Fibroblast of lung (primary cell): Measurements from ENCODE around the gene KLHL25. TPM values are rescaled to one million over a fixed set of nuclear protein-coding genes. Genes with fewer than 3 reads are reported as not detected.

Source experiments
- DNase-seq, 2 donors: peaks; one replicate each; pipeline versions ENCODE4 v3.0.0 to v3.0.0-alpha.2; 2010; ENCODE audit warnings: low read depth in 2 of 2
- H2AFZ ChIP-seq: 2 replicates; pipeline ENCODE4 v1.5.1; 2012; ENCODE audit warnings: low read length, control low read depth, inconsistent platforms
- H3K27ac ChIP-seq: 2 replicates; pipeline ENCODE4 v1.5.1; 2011; ENCODE audit warnings: low read length, control low read depth; ENCODE audit not compliant: insufficient read depth
- H3K27me3 ChIP-seq: 2 replicates; pipeline ENCODE4 v1.5.1; 2011; ENCODE audit warnings: mild to moderate bottlenecking, low read length; ENCODE audit not compliant: control insufficient read depth, insufficient read depth
- H3K36me3 ChIP-seq: 2 replicates; pipeline ENCODE4 v1.5.1; 2011; ENCODE audit warnings: low read length; ENCODE audit not compliant: control insufficient read depth, insufficient read depth
- H3K4me1 ChIP-seq: 2 replicates; pipeline ENCODE4 v1.5.1; 2011; ENCODE audit warnings: low read length; ENCODE audit not compliant: control insufficient read depth, insufficient read depth; ENCODE audit errors: extremely low read depth
- H3K4me2 ChIP-seq: 2 replicates; pipeline ENCODE4 v1.5.1; 2011; ENCODE audit warnings: low read length, control low read depth; ENCODE audit not compliant: insufficient read depth; ENCODE audit errors: extremely low read depth
- H3K4me3 ChIP-seq, 4 experiments: fragments of 200-600 bp in 1 of 4; sonication (generic) in 1 of 4; replicated peaks in 1 of 4; 2 replicates each; pipeline ENCODE4 v1.5.1; 2011 to 2016; ENCODE audit warnings: low read length in 4 of 4, low read depth in 3 of 4, mild to moderate bottlenecking in 3 of 4, control low read depth in 2 of 4, inconsistent platforms in 1 of 4, mixed read lengths in 1 of 4; ENCODE audit not compliant: insufficient read depth in 1 of 4; ENCODE audit errors: control extremely low read depth in 1 of 4
- H3K79me2 ChIP-seq: 2 replicates; pipeline ENCODE4 v1.5.1; 2012; ENCODE audit warnings: mild to moderate bottlenecking, low read length, inconsistent platforms; ENCODE audit not compliant: control insufficient read depth, insufficient read depth
- H3K9ac ChIP-seq: 2 replicates; pipeline ENCODE4 v1.5.1; 2011; ENCODE audit warnings: mild to moderate bottlenecking, low read length, control low read depth; ENCODE audit not compliant: insufficient read depth
- H3K9me3 ChIP-seq: 2 replicates; pipeline ENCODE4 v1.5.1; 2012; ENCODE audit warnings: low read depth, low read length; ENCODE audit not compliant: control insufficient read depth, insufficient read depth
- H4K20me1 ChIP-seq: 2 replicates; pipeline ENCODE4 v1.5.1; 2011; ENCODE audit warnings: low read length; ENCODE audit not compliant: control insufficient read depth, insufficient read depth; ENCODE audit errors: extremely low read depth
- CTCF ChIP-seq, 2 donors: IDR thresholded peaks in 1 of 2; conservative IDR thresholded peaks in 1 of 2; 1 replicate in 1 of 2; 2 replicates in 1 of 2; pipeline ENCODE4 v1.5.1; 2011 to 2012; ENCODE audit warnings: low read length in 2 of 2, control low read depth in 1 of 2, inconsistent platforms in 1 of 2, low read depth in 1 of 2, mild to moderate bottlenecking in 1 of 2
- EZH2 ChIP-seq: IDR thresholded peaks from 2 replicates; pipeline ENCODE4 v1.5.1; 2012; ENCODE audit warnings: low read length, control low read depth, mild to moderate bottlenecking; ENCODE audit errors: missing control alignments
- polyA plus RNA-seq, 2 donors: library from polyadenylated mRNA; depleted of rRNA in 1 of 2; stranded (reverse) in 1 of 2; unstranded in 1 of 2; fragments of >200 nt; gene quantifications; 2 replicates each; pipeline ENCODE4 v1.2.1, GENCODE V29; 2011 to 2012; ENCODE audit warnings: missing spikeins in 1 of 2
- total RNA-seq: library from RNA; depleted of rRNA; stranded (reverse); fragments of >200 nt; gene quantifications from 2 replicates; pipeline ENCODE4 v1.2.1, GENCODE V29; 2014

KLHL25 gene
- total and polyA plus RNA-seq, 2 donors (not counting 1 experiment from before 2014, with no cell fraction given): 1.4 to 5.4 TPM

DNA sequence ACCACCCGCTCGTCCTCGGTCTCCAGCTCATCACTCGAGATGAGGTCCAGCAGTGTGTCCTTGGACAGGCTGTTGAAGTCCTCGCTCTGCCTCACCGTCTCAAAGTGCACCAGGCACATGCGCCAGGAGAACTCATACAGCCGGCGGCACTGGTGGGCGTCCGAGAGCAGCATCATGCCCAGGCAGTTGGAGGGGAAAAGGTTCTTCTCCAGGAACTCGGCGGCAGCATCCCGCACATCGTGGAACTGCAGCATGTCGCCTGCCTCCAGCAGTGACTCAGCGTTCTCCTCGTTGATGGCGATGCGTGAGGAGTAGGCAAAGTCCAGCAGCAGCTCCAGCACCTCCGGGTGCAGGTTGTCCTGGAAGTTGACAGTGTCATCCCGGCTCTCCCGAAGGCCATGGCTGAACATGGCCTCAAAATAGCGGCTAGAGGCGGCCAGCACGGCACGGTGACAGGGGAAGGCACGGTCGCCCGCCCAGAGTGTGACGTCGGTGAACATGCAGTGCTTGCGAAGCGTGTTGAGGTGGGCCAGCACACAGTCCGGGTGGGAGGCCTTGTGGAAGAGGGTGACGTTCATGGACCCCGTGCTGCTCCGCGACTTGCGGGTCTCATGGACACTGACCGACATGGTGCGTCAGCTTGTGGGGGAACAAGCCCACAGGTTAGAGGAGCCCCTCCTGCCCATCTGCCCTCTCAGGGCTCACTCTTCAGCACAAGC, 25.4 kb downstream of the KLHL25 start:
- TF ChIP-seq CTCF (conservative IDR thresholded peaks at IDR 0.05 in 1 of 2, IDR thresholded peaks at IDR 0.05 in 1 of 2; ENCODE audit: low read depth in 1 of 2, low read length in 2 of 2) (no peak), EZH2 (no peak)

DNA sequence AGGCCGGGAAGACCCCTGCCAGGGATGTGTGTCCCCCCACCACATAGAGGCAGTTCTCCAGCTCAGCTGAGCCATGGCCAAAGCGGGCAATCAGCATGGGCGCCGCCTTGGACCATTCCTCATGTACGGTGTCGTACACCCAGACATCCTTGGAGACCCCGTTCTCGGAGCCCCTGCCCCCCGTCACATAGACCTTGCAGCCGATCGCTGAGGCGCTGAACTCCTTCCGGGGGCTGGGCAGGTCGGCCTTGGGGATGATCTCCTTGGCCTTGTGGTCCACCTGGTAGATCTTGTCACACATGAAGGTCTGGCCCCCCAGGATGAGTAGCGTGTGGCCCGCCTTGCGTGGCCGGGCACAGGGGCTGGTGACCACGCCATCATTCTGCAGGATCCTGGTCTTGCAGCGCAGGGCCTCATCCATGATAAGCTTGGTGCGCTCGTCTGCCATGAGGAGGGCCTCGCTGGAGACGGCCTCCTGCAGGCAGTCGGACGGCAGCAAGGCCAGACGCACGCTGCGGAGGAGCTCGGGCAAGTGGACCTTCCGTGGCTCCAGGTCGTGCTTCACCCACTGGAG, 26.0 kb downstream of the KLHL25 start:
- H4K20me1 ChIP-seq: no peaks in the 10 kb centered on the region
- H3K36me3 ChIP-seq: no peaks in the 10 kb centered on the region
- no peaks in the 10 kb centered on the region for H3K9me3 ChIP-seq
- no peak for TF ChIP-seq EZH2
- no peak for TF ChIP-seq CTCF (conservative IDR thresholded peaks at IDR 0.05 in 1 of 2, IDR thresholded peaks at IDR 0.05 in 1 of 2; ENCODE audit: low read depth in 1 of 2, low read length in 2 of 2)
- H3K4me1 ChIP-seq: peaks cover 7% of the 10 kb centered on the region
- DNase-seq: no peak
- H3K79me2 ChIP-seq: no peaks in the 10 kb centered on the region
- no peak overlapping the region for H3K4me3 ChIP-seq
- H3K4me2 ChIP-seq: no peak overlapping the region
- no peak overlapping the region for H3K27ac ChIP-seq
- H3K27me3 ChIP-seq: no peaks in the 10 kb centered on the region
- H3K9ac ChIP-seq: no peak overlapping the region
- H2AFZ ChIP-seq: no peak overlapping the region

More for the DNA sequence above, 25.4 kb downstream of the KLHL25 start:
- no peaks in the 10 kb centered on the region for H3K36me3 ChIP-seq
- no peaks in the 10 kb centered on the region for H4K20me1 ChIP-seq
- H3K9me3 ChIP-seq: no peaks in the 10 kb centered on the region
- no peak for DNase-seq
- H2AFZ ChIP-seq: no peak overlapping the region
- H3K27ac ChIP-seq: no peak overlapping the region
- peaks cover 6% of the 10 kb centered on the region for H3K4me1 ChIP-seq
- H3K27me3 ChIP-seq: no peaks in the 10 kb centered on the region
- no peak overlapping the region for H3K4me2 ChIP-seq
- H3K9ac ChIP-seq: no peak overlapping the region
- no peak overlapping the region for H3K4me3 ChIP-seq
- no peaks in the 10 kb centered on the region for H3K79me2 ChIP-seq

GRCh38 chr15:85767785-85768529, 26.8 kb downstream of the KLHL25 start:
- Histone ChIP-seq H4K20me1 (no peaks in the 10 kb centered on the region), H3K9me3 (no peaks in the 10 kb centered on the region), H3K36me3 (no peaks in the 10 kb centered on the region), H2AFZ (no peak overlapping the region), H3K79me2 (no peaks in the 10 kb centered on the region), H3K27me3 (no peaks in the 10 kb centered on the region), H3K4me2 (no peak overlapping the region), H3K9ac (no peak overlapping the region), H3K27ac (no peak overlapping the region), H3K4me1 (peaks cover 7% of the 10 kb centered on the region), H3K4me3 (no peak overlapping the region)
- no peak for TF ChIP-seq EZH2
- no peak for TF ChIP-seq CTCF (conservative IDR thresholded peaks at IDR 0.05 in 1 of 2, IDR thresholded peaks at IDR 0.05 in 1 of 2; ENCODE audit: low read depth in 1 of 2, low read length in 2 of 2)
- DNase-seq: no peak
